Activated CD4-positive, CD25-positive, alpha-beta regulatory T cell (primary cell): ENCODE results near the gene NRG2.

Experiments
- DNase-seq, 4 experiments: peaks; one replicate each; lab custom pipeline; 2025; lab: John Stamatoyannopoulos, UW

Gene NRG2

GRCh38 chr5:139838381-139839197, 204.5 kb downstream of the NRG2 start:
- DNase-seq: no peak

GRCh38 chr5:139837711-139838380, 205.3 kb downstream of the NRG2 start:
- DNase-seq: no peak

- DNase-seq: no peak
These were observed 206.5 kb downstream of the NRG2 start for GRCh38 chr5:139836469-139837208.

GRCh38 chr5:139835656-139836055, 207.4 kb downstream of the NRG2 start:
- DNase-seq: no peak

GRCh38 chr5:139833525-139833924, 209.6 kb downstream of the NRG2 start:
- DNase-seq: no peak

- no peak for DNase-seq
These were observed 211.5 kb downstream of the NRG2 start for GRCh38 chr5:139831624-139832023.

GRCh38 chr5:139829471-139829870, 213.6 kb downstream of the NRG2 start:
- no peak for DNase-seq

- DNase-seq: no peak
These were observed 214.7 kb downstream of the NRG2 start for GRCh38 chr5:139828207-139828895.

GRCh38 chr5:139825690-139826089, 217.4 kb downstream of the NRG2 start:
- DNase-seq: no peak

- DNase-seq: no peak
These were observed 219.2 kb downstream of the NRG2 start for GRCh38 chr5:139823757-139824355.

- DNase-seq: no peak
These were observed 220.3 kb downstream of the NRG2 start for GRCh38 chr5:139822553-139823425.

- no peak for DNase-seq
These were observed 221.1 kb downstream of the NRG2 start for GRCh38 chr5:139821806-139822552.

GRCh38 chr5:139820606-139821005, 222.5 kb downstream of the NRG2 start:
- no peak for DNase-seq

GRCh38 chr5:139820130-139820529, 223.0 kb downstream of the NRG2 start:
- DNase-seq: no peak

- no peak for DNase-seq
These were observed 225.1 kb downstream of the NRG2 start for GRCh38 chr5:139817970-139818369.

- DNase-seq: no peak
These were observed 225.7 kb downstream of the NRG2 start for GRCh38 chr5:139817362-139817761.

GRCh38 chr5:139816566-139816965, 226.5 kb downstream of the NRG2 start:
- no peak for DNase-seq

- no peak for DNase-seq
These were observed 228.3 kb downstream of the NRG2 start for GRCh38 chr5:139814704-139815280.

- no peak for DNase-seq
These were observed 228.9 kb downstream of the NRG2 start for GRCh38 chr5:139814191-139814601.
